Mesenchymal stem cell (in vitro differentiated cells and primary cell): ENCODE measurements around the gene KRIT1.

Experiments
- DNase-seq: peaks from one replicate; pipeline ENCODE4 v3.0.0-alpha.2; 2013
- H2AFZ ChIP-seq: one replicate; pipeline ENCODE4 v1.6.1; 2013; ENCODE audit warnings: low read depth, mild to moderate bottlenecking, control low read depth, inconsistent platforms, low read length, moderate library complexity
- H2AK5ac ChIP-seq: 2 replicates; pipeline ENCODE4 v1.6.1; 2013; ENCODE audit warnings: low read length, moderate library complexity, mild to moderate bottlenecking, inconsistent platforms; ENCODE audit not compliant: severe bottlenecking
- H2BK120ac ChIP-seq: one replicate; pipeline ENCODE4 v1.6.1; 2013; ENCODE audit warnings: low read depth, mild to moderate bottlenecking, inconsistent platforms, low read length, moderate library complexity
- H2BK12ac ChIP-seq, 2 experiments: one replicate each; pipeline ENCODE4 v1.6.1; 2013; ENCODE audit warnings: inconsistent platforms in 2 of 2, low read length in 2 of 2, mild to moderate bottlenecking in 2 of 2, moderate library complexity in 2 of 2, control low read depth in 1 of 2
- H2BK15ac ChIP-seq: one replicate; pipeline ENCODE4 v1.6.1; 2013; ENCODE audit warnings: mild to moderate bottlenecking, low read depth, inconsistent platforms; ENCODE audit not compliant: poor library complexity, severe bottlenecking
- H2BK5ac ChIP-seq: 2 replicates; pipeline ENCODE4 v1.6.1; 2013; ENCODE audit warnings: low read depth, mild to moderate bottlenecking, low read length, control low read depth, inconsistent platforms; ENCODE audit not compliant: poor library complexity, severe bottlenecking
- H3K14ac ChIP-seq, 2 experiments: one replicate each; pipeline ENCODE4 v1.6.1; 2013; ENCODE audit warnings: inconsistent platforms in 2 of 2, low read length in 2 of 2, control low read depth in 1 of 2, mild to moderate bottlenecking in 1 of 2, moderate library complexity in 1 of 2
- H3K18ac ChIP-seq, 2 experiments: one replicate each; pipeline ENCODE4 v1.6.1; 2013; ENCODE audit warnings: inconsistent platforms in 2 of 2, low read length in 2 of 2, control low read depth in 1 of 2, low read depth in 1 of 2, mild to moderate bottlenecking in 1 of 2
- H3K23ac ChIP-seq, 2 experiments: one replicate each; pipeline ENCODE4 v1.6.1; 2013; ENCODE audit warnings: inconsistent platforms in 2 of 2, low read length in 2 of 2, mild to moderate bottlenecking in 2 of 2, moderate library complexity in 2 of 2, control low read depth in 1 of 2
- H3K27ac ChIP-seq: 2 replicates; pipeline ENCODE4 v1.5.1; 2013; ENCODE audit warnings: mild to moderate bottlenecking, moderate library complexity, low read length, control low read depth, inconsistent platforms; ENCODE audit not compliant: poor library complexity, severe bottlenecking
- H3K27me3 ChIP-seq, 2 experiments: 2 replicates each; pipeline versions ENCODE4 v1.6.1 to v1.7.0; 2013; ENCODE audit warnings: low read length in 2 of 2, mild to moderate bottlenecking in 2 of 2, moderate library complexity in 2 of 2, control low read depth in 1 of 2, inconsistent platforms in 1 of 2; ENCODE audit not compliant: control insufficient read depth in 1 of 2, insufficient read depth in 1 of 2
- H3K36me3 ChIP-seq, 2 experiments: 2 replicates each; pipeline versions ENCODE4 v1.6.1 to v1.7.0; 2013; ENCODE audit warnings: low read length in 2 of 2, control low read depth in 1 of 2, inconsistent platforms in 1 of 2, low read depth in 1 of 2, mild to moderate bottlenecking in 1 of 2; ENCODE audit not compliant: insufficient read depth in 2 of 2, control insufficient read depth in 1 of 2
- H3K4ac ChIP-seq, 2 experiments: one replicate each; pipeline ENCODE4 v1.6.1; 2013; ENCODE audit warnings: inconsistent platforms in 2 of 2, low read length in 2 of 2, mild to moderate bottlenecking in 2 of 2, moderate library complexity in 2 of 2, control low read depth in 1 of 2, low read depth in 1 of 2
- H3K4me1 ChIP-seq: 2 replicates; pipeline ENCODE4 v1.6.1; 2013; ENCODE audit warnings: low read depth, low read length, control low read depth; ENCODE audit not compliant: control insufficient read depth, insufficient read depth
- H3K4me2 ChIP-seq: 2 replicates; pipeline ENCODE4 v1.6.1; 2013; ENCODE audit warnings: low read length, mild to moderate bottlenecking, inconsistent platforms; ENCODE audit not compliant: poor library complexity, severe bottlenecking
- H3K4me3 ChIP-seq, 2 experiments: 2 replicates each; pipeline versions ENCODE4 v1.5.1 to v1.7.0; 2013; ENCODE audit warnings: low read length in 2 of 2, mild to moderate bottlenecking in 2 of 2, control low read depth in 1 of 2, low read depth in 1 of 2; ENCODE audit not compliant: insufficient read depth in 1 of 2
- H3K79me1 ChIP-seq: replicated peaks from 2 replicates; pipeline ENCODE4 v1.6.1; 2013; ENCODE audit warnings: mild to moderate bottlenecking, control low read depth, low read length, inconsistent platforms; ENCODE audit not compliant: poor library complexity, severe bottlenecking
- H3K9ac ChIP-seq: 2 replicates; pipeline ENCODE4 v1.7.0; 2013; ENCODE audit warnings: mild to moderate bottlenecking, low read length, moderate library complexity
- H3K9me3 ChIP-seq: 2 replicates; pipeline ENCODE4 v1.7.0; 2013; ENCODE audit warnings: mild to moderate bottlenecking, low read length; ENCODE audit not compliant: control insufficient read depth
- H4K8ac ChIP-seq: one replicate; pipeline ENCODE4 v1.6.1; 2013; ENCODE audit warnings: inconsistent platforms, mild to moderate bottlenecking, low read length, moderate library complexity
- H4K91ac ChIP-seq: one replicate; pipeline ENCODE4 v1.6.1; 2013; ENCODE audit warnings: mild to moderate bottlenecking, low read length, inconsistent platforms
- WGBS: methylation state at CpG from one replicate; pipeline ENCODE4 v1.1.7; 2013; ENCODE audit warnings: mixed read lengths; 5-methylcytosine and 5-hydroxymethylcytosine counted together

KRIT1 gene

GRCh38 chr7:92279396-92280031 lies 33.8 kb upstream of the KRIT1 start:
- H3K36me3 ChIP-seq, result peaks cover 0 to 3% of the 10 kb centered on the region in 2 experiments
- no peak overlapping the region for H3K14ac ChIP-seq
- DNase-seq, result no peak
- no peak overlapping the region for H3K27ac ChIP-seq
- H4K8ac ChIP-seq, result no peak overlapping the region
- H3K23ac ChIP-seq, result no peak overlapping the region
- 97% methylated on average over 1 of the region's 2 CpGs for WGBS
- no peak overlapping the region for H2BK5ac ChIP-seq
- H3K27me3 ChIP-seq, result no peaks in the 10 kb centered on the region
- no peaks in the 10 kb centered on the region for H3K9me3 ChIP-seq
- H3K79me1 ChIP-seq, result peaks cover 39% of the 10 kb centered on the region
- H2BK15ac ChIP-seq, result no peak overlapping the region
- H3K18ac ChIP-seq, result no peak overlapping the region
- no peak overlapping the region for H2AK5ac ChIP-seq
- no peak overlapping the region for H3K4me2 ChIP-seq
- H4K91ac ChIP-seq, result no peak overlapping the region
- H2BK120ac ChIP-seq, result no peak overlapping the region
- no peaks in the 10 kb centered on the region for H3K4me1 ChIP-seq
- H2BK12ac ChIP-seq, result no peak overlapping the region
- no peak overlapping the region for H3K4ac ChIP-seq
- no peak overlapping the region for H3K9ac ChIP-seq
- no peak overlapping the region for H3K4me3 ChIP-seq
- no peak overlapping the region for H2AFZ ChIP-seq

- Histone ChIP-seq H2BK5ac (no peak overlapping the region), H3K79me1 (peaks cover 31% of the 10 kb centered on the region), H3K36me3 (peaks cover 0 to 3% of the 10 kb centered on the region in 2 experiments), H3K27me3 (no peaks in the 10 kb centered on the region), H3K9me3 (no peaks in the 10 kb centered on the region), H4K91ac (no peak overlapping the region), H2AFZ (no peak overlapping the region), H2BK15ac (no peak overlapping the region), H3K18ac (no peak overlapping the region), H3K4ac (no peak overlapping the region), H3K14ac (no peak overlapping the region), H2BK120ac (no peak overlapping the region), H2AK5ac (no peak overlapping the region), H3K9ac (no peak overlapping the region), H3K4me3 (no peak overlapping the region), H2BK12ac (no peak overlapping the region), H3K4me2 (no peak overlapping the region), H3K23ac (no peak overlapping the region), H4K8ac (no peak overlapping the region), H3K4me1 (no peaks in the 10 kb centered on the region), H3K27ac (no peak overlapping the region)
- 98% methylated on average over 2 of the region's 2 CpGs for WGBS
- no peak for DNase-seq
Measured at GRCh38 chr7:92276460-92276864, 30.7 kb upstream of the KRIT1 start.

DNA sequence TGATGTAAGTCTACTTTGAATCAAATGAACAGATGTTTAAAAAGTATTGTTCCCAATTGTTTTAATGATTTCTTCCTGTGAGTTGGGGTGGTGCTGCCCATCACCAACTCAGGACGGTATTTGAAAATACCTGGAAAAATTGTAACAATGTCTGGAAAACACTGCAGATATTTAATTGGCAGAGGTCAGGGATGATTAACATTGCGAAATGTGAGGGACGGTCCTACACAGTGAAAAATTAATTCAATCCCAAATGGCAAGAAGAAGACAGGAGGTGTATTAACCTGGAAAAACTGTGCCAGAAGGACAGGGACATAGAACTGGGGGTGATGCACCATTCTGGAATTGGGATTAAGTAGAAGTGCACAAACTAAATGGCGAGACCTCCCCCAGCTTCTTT lies 29.6 kb upstream of the KRIT1 start:
- H3K79me1 ChIP-seq, result peaks cover 22% of the 10 kb centered on the region
- no peaks in the 10 kb centered on the region for H3K36me3 ChIP-seq
- H2AFZ ChIP-seq, result no peak overlapping the region
- no peak overlapping the region for H3K4me2 ChIP-seq
- H3K23ac ChIP-seq, result no peak overlapping the region
- H2BK12ac ChIP-seq, result no peak overlapping the region
- no peak overlapping the region for H3K9ac ChIP-seq
- no peak overlapping the region for H2BK5ac ChIP-seq
- DNase-seq, result no peak
- no peak overlapping the region for H2AK5ac ChIP-seq
- no peaks in the 10 kb centered on the region for H3K27me3 ChIP-seq
- H4K91ac ChIP-seq, result no peak overlapping the region
- no peaks in the 10 kb centered on the region for H3K4me1 ChIP-seq
- H2BK120ac ChIP-seq, result no peak overlapping the region
- H3K4me3 ChIP-seq, result no peak overlapping the region
- H3K9me3 ChIP-seq, result no peaks in the 10 kb centered on the region
- H3K18ac ChIP-seq, result no peak overlapping the region
- H3K14ac ChIP-seq, result no peak overlapping the region
- H2BK15ac ChIP-seq, result no peak overlapping the region
- H3K4ac ChIP-seq, result no peak overlapping the region
- H4K8ac ChIP-seq, result no peak overlapping the region
- no peak overlapping the region for H3K27ac ChIP-seq
- WGBS, result 99% methylated on average over 4 of the region's 4 CpGs

DNA sequence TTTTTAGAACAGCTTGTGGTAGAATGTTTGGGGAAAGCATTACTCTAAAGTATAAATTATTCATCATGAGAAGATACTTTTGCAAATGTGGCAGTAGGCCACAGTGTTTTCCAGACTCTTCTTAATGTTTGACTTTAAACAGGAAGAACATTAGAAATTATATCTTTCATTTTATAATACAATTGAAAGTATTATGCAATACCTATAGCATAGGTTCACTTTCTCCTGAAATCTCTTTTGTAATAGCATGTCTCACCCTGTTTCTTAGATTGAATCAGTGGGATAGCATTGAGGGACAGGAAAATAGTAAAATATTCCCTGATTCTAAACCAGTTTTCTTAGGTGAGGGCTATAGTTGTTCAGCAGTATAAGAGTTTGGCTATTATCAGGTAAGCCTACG lies 23.2 kb upstream of the KRIT1 start:
- Histone ChIP-seq H3K4me1 (no peaks in the 10 kb centered on the region), H3K4me2 (no peak overlapping the region), H2BK15ac (no peak overlapping the region), H3K4ac (no peak overlapping the region), H3K14ac (no peak overlapping the region), H3K27ac (no peak overlapping the region), H2BK5ac (no peak overlapping the region), H3K9me3 (no peaks in the 10 kb centered on the region), H2AK5ac (no peak overlapping the region), H2AFZ (no peak overlapping the region), H2BK12ac (no peak overlapping the region), H3K9ac (no peak overlapping the region), H3K4me3 (no peak overlapping the region), H3K79me1 (peaks cover 21% of the 10 kb centered on the region), H4K91ac (no peak overlapping the region), H3K36me3 (no peaks in the 10 kb centered on the region), H3K23ac (no peak overlapping the region), H3K27me3 (no peaks in the 10 kb centered on the region), H2BK120ac (no peak overlapping the region), H3K18ac (no peak overlapping the region), H4K8ac (no peak overlapping the region)
- DNase-seq, result no peak
- WGBS, result no CpG with 5 or more reads among the region's 1 CpG
